Neural cell (in vitro differentiated cells): Measurements from ENCODE around the gene SAMD14.

Experiments used
- EP300 ChIP-seq: fragments of 450-650 bp; conservative IDR thresholded peaks from 2 replicates; pipeline ENCODE4 v1.6.1; 2014; ENCODE audit warnings: antibody characterized with exemption, mild to moderate bottlenecking, moderate library complexity; ENCODE audit not compliant: poor library complexity, severe bottlenecking
- EZH2 ChIP-seq: fragments of 200-600, 300-800 bp; shearing (Covaris generic), sonication (generic); IDR thresholded peaks from 2 replicates; pipeline ENCODE4 v1.6.1; 2014; ENCODE audit warnings: antibody characterized with exemption, low read length, borderline replicate concordance, mild to moderate bottlenecking; ENCODE audit not compliant: insufficient read depth, poor library complexity, severe bottlenecking
- MXI1 ChIP-seq: fragments of 450-650 bp; conservative IDR thresholded peaks from 2 replicates; pipeline ENCODE4 v1.6.1; 2014; ENCODE audit warnings: antibody characterized with exemption, mild to moderate bottlenecking; ENCODE audit not compliant: poor library complexity, severe bottlenecking
- POLR2AphosphoS5 ChIP-seq: IDR thresholded peaks from 2 replicates; pipeline ENCODE4 v1.6.1; 2012
- TAF1 ChIP-seq: IDR thresholded peaks from 2 replicates; pipeline ENCODE4 v1.6.1; 2012; ENCODE audit warnings: low read depth
- TF ChIP-seq, protein P1 (sequence below): fragments of 450-650 bp; IDR thresholded peaks from 2 replicates; pipeline ENCODE4 v1.5.1; 2014; ENCODE audit warnings: antibody characterized with exemption, mild to moderate bottlenecking, moderate library complexity; ENCODE audit not compliant: poor library complexity, severe bottlenecking

DNA sequence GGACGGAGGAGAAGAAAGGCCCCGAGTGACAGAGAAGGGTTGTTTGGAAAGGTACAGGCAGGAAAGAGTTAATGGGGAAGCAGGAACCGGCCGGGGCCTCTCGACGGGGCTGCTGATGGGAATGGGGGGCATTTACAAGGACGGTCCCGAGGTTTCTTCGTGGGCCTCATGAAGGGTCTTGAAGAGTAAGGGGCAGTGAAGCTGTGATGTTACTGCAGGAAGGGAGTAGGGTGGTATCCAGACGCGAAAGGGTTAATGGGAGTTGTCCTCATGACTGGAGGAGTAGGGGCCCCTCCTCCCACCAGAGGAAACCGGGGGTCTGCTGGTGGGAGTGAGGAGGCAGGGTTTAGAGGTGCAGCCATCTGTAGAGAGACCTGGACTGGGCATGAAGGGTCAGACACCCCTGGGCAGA lies 34.3 kb downstream of the SAMD14 start:
- TF ChIP-seq EP300 (no peak), TAF1 (no peak), MXI1 (no peak), POLR2AphosphoS5 (no peak), EZH2 (no peak)
- TF ChIP-seq, protein P1, sequence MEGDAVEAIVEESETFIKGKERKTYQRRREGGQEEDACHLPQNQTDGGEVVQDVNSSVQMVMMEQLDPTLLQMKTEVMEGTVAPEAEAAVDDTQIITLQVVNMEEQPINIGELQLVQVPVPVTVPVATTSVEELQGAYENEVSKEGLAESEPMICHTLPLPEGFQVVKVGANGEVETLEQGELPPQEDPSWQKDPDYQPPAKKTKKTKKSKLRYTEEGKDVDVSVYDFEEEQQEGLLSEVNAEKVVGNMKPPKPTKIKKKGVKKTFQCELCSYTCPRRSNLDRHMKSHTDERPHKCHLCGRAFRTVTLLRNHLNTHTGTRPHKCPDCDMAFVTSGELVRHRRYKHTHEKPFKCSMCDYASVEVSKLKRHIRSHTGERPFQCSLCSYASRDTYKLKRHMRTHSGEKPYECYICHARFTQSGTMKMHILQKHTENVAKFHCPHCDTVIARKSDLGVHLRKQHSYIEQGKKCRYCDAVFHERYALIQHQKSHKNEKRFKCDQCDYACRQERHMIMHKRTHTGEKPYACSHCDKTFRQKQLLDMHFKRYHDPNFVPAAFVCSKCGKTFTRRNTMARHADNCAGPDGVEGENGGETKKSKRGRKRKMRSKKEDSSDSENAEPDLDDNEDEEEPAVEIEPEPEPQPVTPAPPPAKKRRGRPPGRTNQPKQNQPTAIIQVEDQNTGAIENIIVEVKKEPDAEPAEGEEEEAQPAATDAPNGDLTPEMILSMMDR = no peak
